Dermis microvascular lymphatic vessel endothelial cell (primary cell): Measurements from ENCODE around the gene STX12. TPM values are rescaled to one million over a fixed set of nuclear protein-coding genes. Genes with fewer than 3 reads are reported as not detected.
A peak's percentile ranks its signal among the peaks of the same experiment; 100 is the strongest.
"Not testable (repeated sequence)": the region's sequence is repeated elsewhere in the genome, so short reads cannot be mapped to it uniquely, and the experiment has no call there.

Source experiments
- DNase-seq, 2 donors: peaks; one replicate each; pipeline versions ENCODE4 v3.0.0 to v3.0.0-alpha.2; 2010; ENCODE audit warnings: low read depth in 2 of 2
- total RNA-seq: library from RNA; depleted of rRNA; stranded (reverse); fragments of >200 nt; gene quantifications from 2 replicates; pipeline ENCODE4 v1.2.1, GENCODE V29; 2014

The STX12 gene
- total RNA-seq, 1 donor from 2014 or later, result 56.4 TPM

GRCh38 chr1:27865821-27866220 lies 92.8 kb downstream of the STX12 start:
- DNase-seq, result no peak

- no peak for DNase-seq
Measured at GRCh38 chr1:27868556-27868931, 95.5 kb downstream of the STX12 start.

DNA sequence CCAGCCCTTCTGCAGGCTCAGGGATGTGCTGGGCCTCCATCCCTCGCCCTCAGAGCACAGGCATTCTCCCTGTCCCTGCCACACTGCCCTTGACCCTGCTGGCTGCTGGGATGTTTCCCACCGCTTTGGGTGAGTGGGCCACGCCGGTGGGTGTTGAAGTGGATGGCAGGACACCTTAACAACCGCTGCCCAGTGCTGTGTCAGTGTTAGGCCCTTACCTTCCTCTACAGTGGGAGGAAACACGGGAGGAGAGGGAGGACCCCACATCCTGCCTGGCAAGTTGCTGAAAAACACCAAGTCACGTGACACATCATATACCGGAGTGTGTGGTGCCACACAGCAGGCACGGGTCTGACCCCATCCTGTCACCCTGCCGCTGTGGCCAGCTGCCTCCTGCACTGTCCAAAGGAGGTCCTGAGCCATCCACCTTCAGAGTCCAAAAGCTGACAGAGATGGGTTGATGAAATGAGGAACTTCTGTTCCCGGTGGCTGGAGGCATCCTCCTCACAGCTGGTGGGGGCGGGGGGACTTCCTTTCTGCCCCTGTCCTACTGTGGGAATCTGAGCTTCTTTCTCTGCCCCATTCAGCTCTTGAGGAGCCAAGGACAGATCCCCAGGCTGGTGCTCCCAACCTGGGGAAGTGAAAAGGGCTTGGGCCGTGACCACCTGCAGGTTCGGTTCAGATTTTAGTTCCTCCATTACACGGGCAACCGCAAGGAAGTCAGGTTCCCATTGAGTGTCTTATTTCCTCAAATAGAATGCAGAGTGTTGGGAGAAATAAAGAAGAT lies 96.1 kb downstream of the STX12 start:
- peak; percentile 51 to 63 for DNase-seq

- DNase-seq, result no peak
Measured at GRCh38 chr1:27869719-27870085, 96.7 kb downstream of the STX12 start.

DNA sequence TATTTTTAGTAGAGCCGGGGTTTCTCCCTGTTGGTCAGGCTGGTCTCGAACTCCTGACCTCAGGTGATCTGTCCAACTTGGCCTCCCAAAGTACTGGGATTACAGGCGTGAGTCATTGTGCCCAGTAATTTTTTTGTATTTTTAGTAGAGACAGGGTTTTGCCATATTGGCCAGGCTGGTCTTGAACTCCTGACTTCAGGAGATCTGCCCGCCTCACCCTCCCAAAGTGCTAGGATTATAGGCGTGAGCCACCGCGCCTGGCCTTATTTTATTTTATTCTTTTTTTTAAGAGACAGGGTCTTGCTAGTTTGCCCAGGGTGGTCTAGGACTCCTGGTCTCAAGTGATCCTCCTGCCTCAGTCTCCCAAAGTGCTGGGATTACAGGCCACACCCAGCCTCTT lies 98.1 kb downstream of the STX12 start:
- not testable (repeated sequence) for DNase-seq

GRCh38 chr1:27872059-27872801 lies 99.2 kb downstream of the STX12 start, which contains the start of gene THEMIS2:
TSS of gene THEMIS2 (plus strand) at chr1:27872544. CDS start at chr1:27872572, 28 bp downstream.
- DNase-seq, result peak in 1 of 2 donors; percentile 66

DNA sequence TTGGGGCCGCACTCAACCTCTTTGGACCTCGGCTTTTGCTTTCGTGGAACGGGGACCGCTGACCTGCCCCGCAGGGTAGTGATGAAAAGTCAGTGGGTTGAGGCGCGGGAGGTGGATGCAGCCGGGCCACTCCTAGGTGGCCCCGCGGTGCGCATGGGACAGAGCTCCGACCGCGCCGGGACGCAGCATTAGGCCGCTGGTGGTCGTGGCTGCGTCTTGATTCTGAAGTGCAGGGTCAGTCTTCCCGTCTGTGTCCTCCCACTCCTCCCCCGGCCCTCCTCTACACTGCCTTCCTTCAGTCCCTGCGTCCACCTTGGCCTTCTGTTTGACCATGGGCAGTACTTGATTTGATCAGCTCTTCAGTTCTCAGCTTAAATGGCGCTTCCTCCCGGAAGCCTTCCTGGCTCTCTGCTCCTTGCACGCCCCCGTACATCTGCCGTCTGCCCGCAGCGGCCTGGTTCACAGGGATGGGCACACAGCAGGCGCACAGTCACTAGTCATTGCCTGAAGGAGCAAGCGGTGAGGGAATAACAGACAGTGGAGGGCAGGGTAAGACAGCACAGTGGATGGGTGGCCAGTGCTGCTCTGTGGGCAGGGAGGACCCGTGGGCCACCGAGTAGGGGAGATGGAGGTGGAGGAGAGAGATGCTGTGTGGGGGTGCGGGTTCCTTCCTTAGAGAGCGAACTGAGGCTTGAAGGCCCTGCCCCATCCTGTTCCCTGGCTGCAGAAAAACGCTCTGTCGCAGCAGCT lies 100.0 kb downstream of the STX12 start:
- DNase-seq, result peak in 1 of 2 donors; percentile 51

- DNase-seq, result peak; percentile 70 to 90
Measured at GRCh38 chr1:27873671-27874384, 100.8 kb downstream of the STX12 start.

Other genes with a start within 250 kb of the STX12 start
- gene AHDC1, start 169.1 kb upstream of the STX12 start, total RNA-seq, result 3.3 and 9.4 TPM in 2 replicates
- 0.13 and 0.25 TPM in 2 replicates for gene FGR, start 138.0 kb upstream of the STX12 start, total RNA-seq
- gene IFI6, start 101.0 kb upstream of the STX12 start, total RNA-seq, result 21.8 and 48.8 TPM in 2 replicates
- 6.2 and 9.7 TPM in 2 replicates for gene FAM76A, start 47.3 kb upstream of the STX12 start, total RNA-seq
- gene PPP1R8, start 57.6 kb downstream of the STX12 start, total RNA-seq, result 48.3 and 50.2 TPM in 2 replicates
- 29.9 and 36.3 TPM in 2 replicates for gene THEMIS2, start 99.3 kb downstream of the STX12 start, total RNA-seq
- gene RPA2, start 141.4 kb downstream of the STX12 start, total RNA-seq, result 45.4 and 68.0 TPM in 2 replicates
- gene SMPDL3B, start 161.8 kb downstream of the STX12 start, total RNA-seq, result 0.26 and 0.89 TPM in 2 replicates
- 5.0 and 7.0 TPM in 2 replicates for gene XKR8, start 186.8 kb downstream of the STX12 start, total RNA-seq